Neural progenitor cell (in vitro differentiated cells): Measurements from ENCODE around the gene THBS4.

ENCODE experiments used
- EZH2 ChIP-seq: fragments of 200-600 bp; sonication (generic); IDR thresholded peaks from 2 replicates; pipeline ENCODE4 v1.6.1; 2017; ENCODE audit warnings: antibody characterized with exemption, mild to moderate bottlenecking, moderate library complexity
- TF ChIP-seq, protein P1 (sequence below): fragments of 200-600 bp; sonication (generic); IDR thresholded peaks from 2 replicates; pipeline ENCODE4 v1.5.1; 2017; ENCODE audit warnings: antibody characterized with exemption, mild to moderate bottlenecking

DNA sequence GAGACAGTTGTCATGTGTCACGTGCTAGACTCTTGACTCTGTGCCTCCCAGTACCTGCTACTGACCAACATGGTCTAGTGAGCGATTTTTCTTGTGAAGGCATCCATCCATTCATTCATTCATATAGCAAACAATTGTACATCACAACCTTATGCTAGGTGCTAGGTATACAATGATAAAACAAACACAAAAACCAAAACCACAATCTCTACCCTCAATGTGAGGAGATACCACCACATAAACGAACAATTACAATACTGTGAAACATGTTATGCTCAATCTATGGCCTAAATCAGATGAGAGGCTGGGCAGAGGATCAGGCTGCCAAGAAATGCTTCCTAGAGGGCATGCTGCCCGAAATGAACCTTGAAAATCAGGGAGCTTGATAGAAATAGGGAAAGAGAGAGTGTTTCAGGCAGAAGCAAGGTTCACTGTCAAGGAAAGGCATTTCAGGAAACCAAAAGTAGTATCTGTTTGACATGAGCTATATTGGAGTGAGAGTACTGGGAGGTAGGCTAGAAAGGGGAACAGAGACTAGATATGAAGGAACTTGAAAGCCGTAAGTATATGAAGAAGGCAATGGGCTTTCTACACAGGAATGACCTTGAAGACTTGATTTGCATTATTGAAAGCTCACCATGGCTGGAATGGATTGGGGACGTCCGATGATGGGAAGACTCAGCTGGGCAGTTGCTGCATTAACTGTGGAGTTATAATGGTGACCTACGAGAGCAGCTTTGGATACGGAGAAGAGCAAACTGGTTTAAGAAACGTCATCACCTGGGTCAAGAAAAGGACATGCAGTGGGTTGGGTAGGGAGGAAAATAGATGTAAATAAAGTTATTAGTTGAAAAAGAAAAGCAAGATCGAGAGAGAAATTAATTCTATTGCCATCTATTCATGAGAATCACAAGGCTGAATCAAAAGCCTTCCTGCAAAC is 90.1 kb downstream of the THBS4 start:
- TF ChIP-seq, protein P1, sequence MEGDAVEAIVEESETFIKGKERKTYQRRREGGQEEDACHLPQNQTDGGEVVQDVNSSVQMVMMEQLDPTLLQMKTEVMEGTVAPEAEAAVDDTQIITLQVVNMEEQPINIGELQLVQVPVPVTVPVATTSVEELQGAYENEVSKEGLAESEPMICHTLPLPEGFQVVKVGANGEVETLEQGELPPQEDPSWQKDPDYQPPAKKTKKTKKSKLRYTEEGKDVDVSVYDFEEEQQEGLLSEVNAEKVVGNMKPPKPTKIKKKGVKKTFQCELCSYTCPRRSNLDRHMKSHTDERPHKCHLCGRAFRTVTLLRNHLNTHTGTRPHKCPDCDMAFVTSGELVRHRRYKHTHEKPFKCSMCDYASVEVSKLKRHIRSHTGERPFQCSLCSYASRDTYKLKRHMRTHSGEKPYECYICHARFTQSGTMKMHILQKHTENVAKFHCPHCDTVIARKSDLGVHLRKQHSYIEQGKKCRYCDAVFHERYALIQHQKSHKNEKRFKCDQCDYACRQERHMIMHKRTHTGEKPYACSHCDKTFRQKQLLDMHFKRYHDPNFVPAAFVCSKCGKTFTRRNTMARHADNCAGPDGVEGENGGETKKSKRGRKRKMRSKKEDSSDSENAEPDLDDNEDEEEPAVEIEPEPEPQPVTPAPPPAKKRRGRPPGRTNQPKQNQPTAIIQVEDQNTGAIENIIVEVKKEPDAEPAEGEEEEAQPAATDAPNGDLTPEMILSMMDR, result no peak
- no peak for TF ChIP-seq EZH2
